Panc1 (cell line): ENCODE data around the gene NPAS3. TPM values are rescaled to one million over a fixed set of nuclear protein-coding genes. Genes with fewer than 3 reads are reported as not detected.

ENCODE experiments used
- ATAC-seq: fragments of 200-7000 bp; cut with Tn5 transposase; 2 replicates; pipeline ENCODE4 v1.9.1; 2020; ENCODE audit warnings: mild to moderate bottlenecking, moderate library complexity
- BruUV-seq: library from RNA; stranded (reverse); fragments of 400-500 nt; replicated peaks from 2 replicates; lab custom pipeline; 2021; lab: Mats Ljungman, UMichigan
- CTCF ChIA-PET: fragments of 300-600 bp; sonication (Branson Sonifier 250); formaldehyde crosslinking; loops from one replicate; lab custom pipeline; 2022; ENCODE audit warnings: antibody characterized with exemption; lab: Charles Lee
- POLR2A ChIA-PET: fragments of 300-600 bp; sonication (Branson Sonifier 250); formaldehyde crosslinking; loops from one replicate; lab custom pipeline; 2022; ENCODE audit warnings: antibody characterized with exemption; lab: Charles Lee
- DNase-seq: peaks from one replicate; pipeline ENCODE4 v3.0.0-alpha.2; 2010; ENCODE audit warnings: low read depth, low spot score
- H3K27ac ChIP-seq: 2 replicates; pipeline ENCODE4 v1.5.1; 2011; ENCODE audit warnings: mild to moderate bottlenecking, low read length, inconsistent platforms
- H3K27me3 ChIP-seq: fragments of 200-500 bp; sonication (Bioruptor generic); 2 replicates; pipeline ENCODE4 v1.6.0; 2014; ENCODE audit warnings: low read length, inconsistent platforms; ENCODE audit not compliant: control insufficient read depth, insufficient read depth
- H3K36me3 ChIP-seq: fragments of 200-500 bp; sonication (Bioruptor generic); 2 replicates; pipeline ENCODE4 v1.5.1; 2014; ENCODE audit warnings: inconsistent platforms, mild to moderate bottlenecking, low read length, moderate library complexity; ENCODE audit not compliant: control insufficient read depth, insufficient read depth
- H3K4me1 ChIP-seq: 2 replicates; pipeline ENCODE4 v1.5.1; 2011; ENCODE audit warnings: inconsistent platforms, mild to moderate bottlenecking, low read length, moderate library complexity; ENCODE audit not compliant: control insufficient read depth, insufficient read depth
- H3K4me3 ChIP-seq, 2 experiments: 2 replicates each; pipeline ENCODE4 v1.5.1; 2011 to 2012; ENCODE audit warnings: low read depth in 2 of 2, low read length in 2 of 2, mild to moderate bottlenecking in 2 of 2, inconsistent platforms in 1 of 2, moderate library complexity in 1 of 2
- H3K9me3 ChIP-seq: fragments of 200-500 bp; sonication (Bioruptor generic); 2 replicates; pipeline ENCODE4 v1.5.1; 2014; ENCODE audit warnings: low read depth, mild to moderate bottlenecking, inconsistent platforms, low read length, moderate library complexity; ENCODE audit not compliant: control insufficient read depth, insufficient read depth
- CTCF ChIP-seq: fragments of 450-650 bp; IDR thresholded peaks from 2 replicates; pipeline ENCODE4 v1.5.1; 2017; ENCODE audit warnings: mild to moderate bottlenecking
- POLR2AphosphoS5 ChIP-seq: IDR thresholded peaks from 2 replicates; pipeline ENCODE4 v1.6.1; 2012; ENCODE audit warnings: mild to moderate bottlenecking, low read depth, low read length, moderate library complexity
- REST ChIP-seq, 2 experiments: IDR thresholded peaks; 2 replicates each; pipeline ENCODE4 v1.6.1; 2011 to 2012; ENCODE audit warnings: low read depth in 2 of 2, control low read depth in 1 of 2, low read length in 1 of 2, mild to moderate bottlenecking in 1 of 2, moderate library complexity in 1 of 2; ENCODE audit not compliant: insufficient read depth in 1 of 2
- SIN3A ChIP-seq: IDR thresholded peaks from 2 replicates; pipeline ENCODE4 v1.6.1; 2012; ENCODE audit warnings: low read depth, mild to moderate bottlenecking, low read length, moderate library complexity, borderline replicate concordance; ENCODE audit not compliant: insufficient read depth
- TCF7L2 ChIP-seq: IDR thresholded peaks from 2 replicates; pipeline ENCODE4 v1.6.1; 2011; ENCODE audit warnings: mild to moderate bottlenecking, low read depth, low read length, inconsistent platforms
- in situ Hi-C: cut with HindIII; loops from 2 replicates; pipeline ENCODE4 v1.10.0; 2016; ENCODE audit warnings: low sequenced_read_pairs, low pct_unique_long_range_greater_than_20kb
- intact Hi-C: fragments of 100-400 bp; cut with micrococcal nuclease; formaldehyde crosslinking; loops from one replicate; pipeline ENCODE4 v1.10.0; 2022; ENCODE audit not compliant: unreplicated experiment
- total RNA-seq: library from RNA; stranded (reverse); gene quantifications from one replicate; pipeline ENCODE4 v1.2.1, GENCODE V29; 2021; ENCODE audit not compliant: unreplicated experiment

Gene NPAS3
- total RNA-seq, 1 experiment from 2014 or later: 0.23 TPM

GRCh38 chr14:33163109-33163508 lies 224.4 kb downstream of the NPAS3 start:
- BruUV-seq: no TSS peak
- Histone ChIP-seq H3K4me3 (no peak overlapping the region), H3K27me3 (no peaks in the 10 kb centered on the region), H3K4me1 (no peaks in the 10 kb centered on the region), H3K36me3 (no peaks in the 10 kb centered on the region), H3K9me3 (no peaks in the 10 kb centered on the region), H3K27ac (no peak overlapping the region)
- ChIA-PET POLR2A (no interaction called here), CTCF (no interaction called here)
- intact Hi-C loops (no loop called here), in situ Hi-C loops (no loop called here)
- TF ChIP-seq POLR2AphosphoS5 (no peak), TCF7L2 (no peak), REST (IDR thresholded peaks at IDR 0.05; ENCODE audit: insufficient read depth in 1 of 2, low read depth in 2 of 2, low read length in 1 of 2) (no peak), SIN3A (no peak), CTCF (no peak)
- DNase-seq (no peak), ATAC-seq (no peak)

- Histone ChIP-seq H3K4me1 (no peaks in the 10 kb centered on the region), H3K27ac (no peak overlapping the region), H3K4me3 (no peak overlapping the region), H3K9me3 (no peaks in the 10 kb centered on the region), H3K27me3 (no peaks in the 10 kb centered on the region), H3K36me3 (no peaks in the 10 kb centered on the region)
- no peak for TF ChIP-seq SIN3A
- TF ChIP-seq CTCF: no peak
- no peak for TF ChIP-seq REST (IDR thresholded peaks at IDR 0.05; ENCODE audit: insufficient read depth in 1 of 2, low read depth in 2 of 2, low read length in 1 of 2)
- no peak for TF ChIP-seq TCF7L2
- TF ChIP-seq POLR2AphosphoS5: no peak
- intact Hi-C loops (no loop called here), in situ Hi-C loops (no loop called here)
- POLR2A ChIA-PET: no interaction called here
- no peak for ATAC-seq
- DNase-seq: no peak
- CTCF ChIA-PET: no interaction called here
- no TSS peak for BruUV-seq
Observed at GRCh38 chr14:33163600-33163999, 224.9 kb downstream of the NPAS3 start.
